K562 (cell line): ENCODE measurements around the gene UQCR11. TPM values are rescaled to one million over a fixed set of nuclear protein-coding genes. Genes with fewer than 3 reads are reported as not detected.

Experiments
- DDX20 ChIP-seq: fragments of 450-650 bp; IDR thresholded peaks from 2 replicates; pipeline ENCODE4 v1.6.1; 2016; ENCODE audit warnings: missing genetic modification characterization, low read depth, mild to moderate bottlenecking, missing compliant biosample characterization, moderate library complexity
- FOXK1 ChIP-seq: sonication (generic); formaldehyde crosslinking; IDR thresholded peaks from 2 replicates; pipeline ENCODE4 v1.8.0; 2022; ENCODE audit warnings: missing genetic modification reagents, mild to moderate bottlenecking, borderline replicate concordance
- HMGN3 ChIP-seq: IDR thresholded peaks from 2 replicates; pipeline ENCODE4 v1.6.1; 2011; ENCODE audit warnings: borderline replicate concordance, low read depth, mild to moderate bottlenecking, mixed read lengths, low read length; ENCODE audit not compliant: insufficient read length; ENCODE audit errors: extremely low read depth
- MCM7 ChIP-seq, 2 experiments: fragments of 450-650 bp; IDR thresholded peaks; 2 replicates each; pipeline ENCODE4 v1.6.1; 2016 to 2018
- NFIX ChIP-seq: fragments of 250-450 bp; sonication (Bioruptor Pico); IDR thresholded peaks from 2 replicates; pipeline ENCODE4 v1.4.0; 2020; ENCODE audit warnings: low read depth, mild to moderate bottlenecking, moderate library complexity
- PHB2 ChIP-seq: fragments of 450-650 bp; IDR thresholded peaks from 2 replicates; pipeline ENCODE4 v1.6.1; 2017; ENCODE audit warnings: low read depth
- RFX1 ChIP-seq: fragments of 450-650 bp; IDR thresholded peaks from 2 replicates; pipeline ENCODE4 v1.6.1; 2016; ENCODE audit warnings: mild to moderate bottlenecking, moderate library complexity
- RHOXF2B ChIP-seq: fragments of 250-450 bp; sonication (Bioruptor Pico); conservative IDR thresholded peaks from 2 replicates; pipeline ENCODE4 v1.5.1; 2021
- TBL1XR1 ChIP-seq, 2 experiments: IDR thresholded peaks; 2 replicates each; pipeline ENCODE4 v1.6.1; 2012; ENCODE audit warnings: improper control_type of control experiment in 2 of 2, low read length in 2 of 2, mild to moderate bottlenecking in 1 of 2
- TFAP4 ChIP-seq: sonication (generic); formaldehyde crosslinking; IDR thresholded peaks from 2 replicates; pipeline ENCODE4 v1.8.0; 2022; ENCODE audit warnings: missing genetic modification reagents, mild to moderate bottlenecking, moderate library complexity, borderline replicate concordance
- USF2 ChIP-seq: sonication (generic); formaldehyde crosslinking; IDR thresholded peaks from 2 replicates; pipeline ENCODE4 v1.5.0; 2020; ENCODE audit warnings: missing genetic modification reagents
- ZBTB12 ChIP-seq: fragments of 250-450 bp; sonication (Bioruptor Pico); IDR thresholded peaks from 2 replicates; pipeline ENCODE4 v1.4.0; 2020
- ZNF511 ChIP-seq: sonication (generic); formaldehyde crosslinking; IDR thresholded peaks from 2 replicates; pipeline ENCODE4 v1.8.0; 2022; ENCODE audit warnings: mild to moderate bottlenecking, missing genetic modification reagents
- ZNF584 ChIP-seq: fragments of 200-800 bp; sonication (Bioruptor generic); IDR thresholded peaks from 2 replicates; pipeline ENCODE4 v1.6.1; 2016; ENCODE audit warnings: low read depth, mild to moderate bottlenecking, missing genetic modification characterization, missing compliant biosample characterization
- polyA plus RNA-seq, 8 experiments: library from polyadenylated mRNA; depleted of rRNA in 4 of 8; stranded (reverse) in 5 of 8; unstranded in 3 of 8; fragments of >200 nt; fragmentation: Nextera tagmentation in 2 of 8; fragmentation: Illumina TruSeq in 1 of 8; extraction: Ambion mirVana in 2 of 8; extraction: Trizol in 1 of 8; gene quantifications; 2 replicates each; pipeline versions ENCODE4 v1.2.1 to v1.2.3, GENCODE V29; 2011 to 2014; ENCODE audit warnings: inconsistent platforms in 1 of 8, missing spikeins in 1 of 8
- total RNA-seq, 7 experiments: library from RNA; depleted of rRNA in 6 of 7; stranded (reverse); fragments of >200 nt in 6 of 7; fragmentation: Illumina TruSeq in 2 of 7; extraction: Trizol in 2 of 7; gene quantifications; 2 replicates each; pipeline versions ENCODE4 v1.2.1 to v1.2.3, GENCODE V29; 2011 to 2021; ENCODE audit warnings: low replicate concordance in 1 of 7
- TF ChIP-seq, protein P1 (sequence below), 2 experiments: fragments of 450-650 bp in 1 of 2; sonication (generic) in 1 of 2; formaldehyde crosslinking in 1 of 2; IDR thresholded peaks in 1 of 2; conservative IDR thresholded peaks in 1 of 2; 2 replicates each; pipeline versions ENCODE4 v1.6.1 to v1.8.1; 2016 to 2023; ENCODE audit warnings: mild to moderate bottlenecking in 2 of 2, moderate library complexity in 2 of 2, inconsistent platforms in 1 of 2, missing genetic modification reagents in 1 of 2

Gene UQCR11
- total and polyA plus RNA-seq, 9 of the 15 experiments (the other 6 are each of a cell fraction or from before 2014, with no cell fraction given), result 57.6 to 394 (median 259) TPM

- TF ChIP-seq TBL1XR1 (IDR thresholded peaks at IDR 0.05; ENCODE audit: low read length in 2 of 2) (no peak), USF2 (CRISPR knock-in tag) (peak; percentile 95), NFIX (no peak), PHB2 (no peak), RHOXF2B (CRISPR knock-in tag) (no peak), ZNF584 (CRISPR knock-in tag) (no peak), HMGN3 (peak; percentile 21), DDX20 (no peak), ZBTB12 (CRISPR knock-in tag) (no peak), TFAP4 (CRISPR knock-in tag) (peak; percentile 85), MCM7 (IDR thresholded peaks at IDR 0.05) (no peak), ZNF511 (CRISPR knock-in tag) (0 out of 2 replicates have a peak, but pooled peaks have one; percentile 13), FOXK1 (no peak), RFX1 (peak; percentile 81)
- TF ChIP-seq, protein P1, sequence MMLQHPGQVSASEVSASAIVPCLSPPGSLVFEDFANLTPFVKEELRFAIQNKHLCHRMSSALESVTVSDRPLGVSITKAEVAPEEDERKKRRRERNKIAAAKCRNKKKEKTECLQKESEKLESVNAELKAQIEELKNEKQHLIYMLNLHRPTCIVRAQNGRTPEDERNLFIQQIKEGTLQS (IDR thresholded peaks at IDR 0.05), result no peak
- TF ChIP-seq, protein P1 (CRISPR knock-in tag; conservative IDR thresholded peaks at IDR 0.05), result 0 out of 2 replicates have a peak, but pooled peaks have one; percentile 61
Observed at GRCh38 chr19:1605236-1606137, at the start of gene UQCR11 (continued).
